Measurements from ENCODE around the gene PCMT1. TPM values are rescaled to one million over a fixed set of nuclear protein-coding genes. Genes with fewer than 3 reads are reported as not detected.
"Not testable (repeated sequence)": the region's sequence is repeated elsewhere in the genome, so short reads cannot be mapped to it uniquely, and the experiment has no call there.

PCMT1 gene
- total RNA-seq, 2 experiments from 2014 or later = 14.4 to 15.7 TPM

- H3K27me3 Mint-ChIP-seq = no peaks in the 10 kb centered on the region
- no peak for ATAC-seq (ENCODE audit: poor library complexity)
- TF ChIP-seq, protein P1, sequence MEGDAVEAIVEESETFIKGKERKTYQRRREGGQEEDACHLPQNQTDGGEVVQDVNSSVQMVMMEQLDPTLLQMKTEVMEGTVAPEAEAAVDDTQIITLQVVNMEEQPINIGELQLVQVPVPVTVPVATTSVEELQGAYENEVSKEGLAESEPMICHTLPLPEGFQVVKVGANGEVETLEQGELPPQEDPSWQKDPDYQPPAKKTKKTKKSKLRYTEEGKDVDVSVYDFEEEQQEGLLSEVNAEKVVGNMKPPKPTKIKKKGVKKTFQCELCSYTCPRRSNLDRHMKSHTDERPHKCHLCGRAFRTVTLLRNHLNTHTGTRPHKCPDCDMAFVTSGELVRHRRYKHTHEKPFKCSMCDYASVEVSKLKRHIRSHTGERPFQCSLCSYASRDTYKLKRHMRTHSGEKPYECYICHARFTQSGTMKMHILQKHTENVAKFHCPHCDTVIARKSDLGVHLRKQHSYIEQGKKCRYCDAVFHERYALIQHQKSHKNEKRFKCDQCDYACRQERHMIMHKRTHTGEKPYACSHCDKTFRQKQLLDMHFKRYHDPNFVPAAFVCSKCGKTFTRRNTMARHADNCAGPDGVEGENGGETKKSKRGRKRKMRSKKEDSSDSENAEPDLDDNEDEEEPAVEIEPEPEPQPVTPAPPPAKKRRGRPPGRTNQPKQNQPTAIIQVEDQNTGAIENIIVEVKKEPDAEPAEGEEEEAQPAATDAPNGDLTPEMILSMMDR (IDR thresholded peaks at IDR 0.05) = no peak
Measured at GRCh38 chr6:149843051-149843633, 93.6 kb downstream of the PCMT1 start.

DNA sequence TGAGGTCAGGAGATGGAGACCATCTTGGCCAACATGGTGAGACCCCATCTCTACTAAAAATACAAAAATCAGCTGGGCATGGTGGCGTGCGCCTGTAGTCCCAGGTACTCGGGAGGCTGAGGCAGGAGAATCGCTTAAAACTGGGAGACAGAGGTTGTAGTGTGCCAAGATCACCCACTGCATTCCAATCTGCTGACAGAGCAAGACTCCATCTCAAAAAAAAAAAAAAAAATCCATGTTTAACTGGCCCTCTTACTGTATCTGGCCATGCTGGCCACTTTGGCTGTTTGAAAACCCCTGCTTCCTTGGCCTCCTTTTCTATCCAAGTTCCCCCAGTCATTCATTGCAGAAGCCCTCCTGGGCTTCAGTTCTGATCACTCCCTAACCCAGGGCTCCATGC lies 94.5 kb downstream of the PCMT1 start:
- ATAC-seq (ENCODE audit: poor library complexity); H3K4me3 Mint-ChIP-seq; H3K27ac ChIP-seq (ENCODE audit: low read depth in 1 of 2, low read length in 2 of 2); H3K9me3 Mint-ChIP-seq; DNase-seq; H3K36me3 ChIP-seq (ENCODE audit: insufficient read depth, low read length); POLR2A ChIA-PET; intact Hi-C loops (cut with DNase I, micrococcal nuclease); H3K4me1 Mint-ChIP-seq (ENCODE audit: low read depth); H3K27me3 Mint-ChIP-seq; H3K4me3 ChIP-seq (ENCODE audit: low read length); H3K4me1 ChIP-seq (ENCODE audit: insufficient read depth, low read length); H3K9me3 ChIP-seq (ENCODE audit: control insufficient read depth in 1 of 2, insufficient read depth in 1 of 2, low read length in 2 of 2); H3K36me3 Mint-ChIP-seq (ENCODE audit: low read depth); H3K27ac Mint-ChIP-seq; H3K27me3 ChIP-seq (ENCODE audit: control insufficient read depth in 1 of 2, insufficient read depth in 2 of 2, low read length in 2 of 2): not testable (repeated sequence)
- CTCF ChIA-PET = interaction anchor here (0.6 kb wide), 1 partner anchor 102 kb away, joined by 4 read pairs; no protein-coding TSS in a partner anchor

More at GRCh38 chr6:149843051-149843633, 93.6 kb downstream of the PCMT1 start:
- Mint-ChIP-seq H3K4me1 (ENCODE audit: low read depth) (no peaks in the 10 kb centered on the region), H3K9me3 (no peaks in the 10 kb centered on the region), H3K27ac (no peak overlapping the region), H3K36me3 (ENCODE audit: low read depth) (no peaks in the 10 kb centered on the region), H3K4me3 (no peak overlapping the region)
- no peak overlapping the region for H3K27ac ChIP-seq (ENCODE audit: low read depth in 1 of 2, low read length in 2 of 2)
- CTCF ChIA-PET = no interaction called here
- no peaks in the 10 kb centered on the region for H3K4me1 ChIP-seq (ENCODE audit: insufficient read depth, low read length)
- POLR2A ChIA-PET = no interaction called here
- DNase-seq = no peak
- H3K27me3 ChIP-seq (ENCODE audit: control insufficient read depth in 1 of 2, insufficient read depth in 2 of 2, low read length in 2 of 2) = no peaks in the 10 kb centered on the region
- H3K4me3 ChIP-seq (ENCODE audit: low read length) = no peak overlapping the region
- intact Hi-C loops (cut with DNase I, micrococcal nuclease) = no loop called here
- no peaks in the 10 kb centered on the region for H3K9me3 ChIP-seq (ENCODE audit: control insufficient read depth in 1 of 2, insufficient read depth in 1 of 2, low read length in 2 of 2)
- H3K36me3 ChIP-seq (ENCODE audit: insufficient read depth, low read length) = no peaks in the 10 kb centered on the region

GRCh38 chr6:149844480-149844879 lies 94.9 kb downstream of the PCMT1 start:
- ChIA-PET POLR2A (no interaction called here), CTCF (interaction anchor here (0.6 kb wide), 1 partner anchor 103 kb away, joined by 4 read pairs; no protein-coding TSS in a partner anchor)
- TF ChIP-seq, protein P1 (IDR thresholded peaks at IDR 0.05) = no peak
- H3K4me1 ChIP-seq (ENCODE audit: insufficient read depth, low read length) = no peaks in the 10 kb centered on the region
- no peak for ATAC-seq (ENCODE audit: poor library complexity)
- H3K36me3 ChIP-seq (ENCODE audit: insufficient read depth, low read length) = no peaks in the 10 kb centered on the region
- no peak for DNase-seq
- intact Hi-C loops (cut with DNase I, micrococcal nuclease) = no loop called here
- H3K4me3 Mint-ChIP-seq = no peak overlapping the region
- no peaks in the 10 kb centered on the region for H3K27me3 ChIP-seq (ENCODE audit: control insufficient read depth in 1 of 2, insufficient read depth in 2 of 2, low read length in 2 of 2)
- H3K36me3 Mint-ChIP-seq (ENCODE audit: low read depth) = no peaks in the 10 kb centered on the region
- H3K27ac ChIP-seq (ENCODE audit: low read depth in 1 of 2, low read length in 2 of 2) = no peak overlapping the region
- no peaks in the 10 kb centered on the region for H3K9me3 Mint-ChIP-seq
- H3K4me1 Mint-ChIP-seq (ENCODE audit: low read depth) = no peaks in the 10 kb centered on the region
- no peak overlapping the region for H3K4me3 ChIP-seq (ENCODE audit: low read length)
- no peaks in the 10 kb centered on the region for H3K9me3 ChIP-seq (ENCODE audit: control insufficient read depth in 1 of 2, insufficient read depth in 1 of 2, low read length in 2 of 2)
- H3K27ac Mint-ChIP-seq = no peak overlapping the region
- no peaks in the 10 kb centered on the region for H3K27me3 Mint-ChIP-seq

DNA sequence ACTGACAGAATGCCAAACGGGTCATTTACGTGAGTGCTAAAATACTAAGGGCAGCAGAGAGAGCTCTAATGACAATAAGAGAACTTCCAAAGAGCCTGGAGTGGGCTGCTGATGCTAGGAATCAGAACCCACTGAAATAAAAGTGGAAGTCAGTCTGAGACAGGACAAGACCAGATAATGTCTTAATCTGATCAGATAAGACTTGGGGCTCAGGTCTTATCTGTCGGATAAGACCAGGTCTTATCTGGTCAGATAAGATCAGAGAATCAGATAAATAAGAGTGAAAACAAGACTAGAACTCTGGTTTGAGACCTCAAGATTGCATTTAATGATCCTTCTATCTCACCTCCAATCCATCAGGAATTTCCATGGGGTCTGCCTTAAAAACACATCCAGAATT lies 96.0 kb downstream of the PCMT1 start:
- CTCF ChIA-PET = no interaction called here
- intact Hi-C loops (cut with DNase I, micrococcal nuclease) = no loop called here
- no peak for DNase-seq

More for the DNA sequence above, 96.0 kb downstream of the PCMT1 start:
- H3K9me3 Mint-ChIP-seq = no peaks in the 10 kb centered on the region
- no peak overlapping the region for H3K4me3 Mint-ChIP-seq
- ATAC-seq (ENCODE audit: poor library complexity) = no peak
- H3K27me3 ChIP-seq (ENCODE audit: control insufficient read depth in 1 of 2, insufficient read depth in 2 of 2, low read length in 2 of 2) = no peaks in the 10 kb centered on the region
- H3K9me3 ChIP-seq (ENCODE audit: control insufficient read depth in 1 of 2, insufficient read depth in 1 of 2, low read length in 2 of 2) = no peaks in the 10 kb centered on the region
- no peak overlapping the region for H3K4me3 ChIP-seq (ENCODE audit: low read length)
- no peaks in the 10 kb centered on the region for H3K27me3 Mint-ChIP-seq
- H3K36me3 Mint-ChIP-seq (ENCODE audit: low read depth) = no peaks in the 10 kb centered on the region
- no peaks in the 10 kb centered on the region for H3K36me3 ChIP-seq (ENCODE audit: insufficient read depth, low read length)
- H3K4me1 Mint-ChIP-seq (ENCODE audit: low read depth) = no peaks in the 10 kb centered on the region
- POLR2A ChIA-PET = no interaction called here
- no peak overlapping the region for H3K27ac Mint-ChIP-seq
- H3K4me1 ChIP-seq (ENCODE audit: insufficient read depth, low read length) = no peaks in the 10 kb centered on the region
- no peak overlapping the region for H3K27ac ChIP-seq (ENCODE audit: low read depth in 1 of 2, low read length in 2 of 2)
- TF ChIP-seq, protein P1 (IDR thresholded peaks at IDR 0.05) = no peak
